Fibroblast of lung (primary cell): ENCODE data around the gene CSTF3.

ENCODE experiments used
- CTCF ChIP-seq, 2 donors: IDR thresholded peaks in 1 of 2; conservative IDR thresholded peaks in 1 of 2; 1 replicate in 1 of 2; 2 replicates in 1 of 2; pipeline ENCODE4 v1.5.1; 2011 to 2012; ENCODE audit warnings: low read length in 2 of 2, control low read depth in 1 of 2, inconsistent platforms in 1 of 2, low read depth in 1 of 2, mild to moderate bottlenecking in 1 of 2
- EZH2 ChIP-seq: IDR thresholded peaks from 2 replicates; pipeline ENCODE4 v1.5.1; 2012; ENCODE audit warnings: low read length, control low read depth, mild to moderate bottlenecking; ENCODE audit errors: missing control alignments

DNA sequence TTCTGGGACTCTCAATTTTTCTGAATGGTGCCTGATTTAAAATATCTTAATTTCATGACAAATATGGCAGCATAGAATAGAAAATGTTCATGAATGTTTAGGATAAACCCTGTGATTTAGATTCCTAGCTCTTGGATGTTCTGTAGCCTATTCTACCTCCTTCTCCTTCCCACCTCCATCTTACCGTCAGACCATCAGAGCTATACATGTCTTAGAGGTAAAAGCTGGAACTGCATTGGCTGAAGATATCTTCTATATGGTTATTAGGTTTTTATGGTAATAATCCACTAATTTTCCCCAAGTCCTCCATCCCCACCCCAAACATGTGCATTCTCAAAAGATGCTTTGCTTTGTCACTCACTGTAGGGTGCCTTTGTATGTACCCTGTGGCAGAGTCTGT lies 46.9 kb upstream of the CSTF3 start:
- no peak for TF ChIP-seq CTCF (conservative IDR thresholded peaks at IDR 0.05 in 1 of 2, IDR thresholded peaks at IDR 0.05 in 1 of 2; ENCODE audit: low read depth in 1 of 2, low read length in 2 of 2)
- TF ChIP-seq EZH2: no peak
